ENCODE results near the gene SYNE3. TPM values are rescaled to one million over a fixed set of nuclear protein-coding genes. Genes with fewer than 3 reads are reported as not detected.

SYNE3 gene
- total and polyA plus RNA-seq, 10 of the 15 experiments (the other 5 are each of a cell fraction or from before 2014, with no cell fraction given), result 1.4 to 44.1 (median 13.4) TPM

- 74% methylated on average over 11 of the region's 11 CpGs for WGBS (ENCODE audit: insufficient coverage, insufficient replicate concordance, low lambda C conversion rate, missing lambda C conversion rate)
- intact Hi-C loops (cut with micrococcal nuclease; ENCODE audit: unreplicated experiment) (no loop called here), in situ Hi-C loops (cut with MboI) (loop anchor here (5.0 kb wide), 1 partner anchor 215 kb away; no protein-coding TSS in a partner anchor)
- TF ChIP-seq RAD21 (IDR thresholded peaks at IDR 0.05; ENCODE audit: insufficient read depth, low read depth, low read length), result no peak
- TF ChIP-seq NR2F1 (conservative IDR thresholded peaks at IDR 0.05), result no peak
- no peak for TF ChIP-seq BCL11A (IDR thresholded peaks at IDR 0.05; ENCODE audit: low read depth, low read length)
- TF ChIP-seq NFYB (IDR thresholded peaks at IDR 0.05; ENCODE audit: insufficient read depth, low read depth, low read length), result no peak
- TF ChIP-seq PKNOX1 (IDR thresholded peaks at IDR 0.05), result no peak
- TF ChIP-seq E2F4 (IDR thresholded peaks at IDR 0.05; ENCODE audit: low read depth, low read length), result no peak
- no peak for TF ChIP-seq MXI1 (IDR thresholded peaks at IDR 0.05; ENCODE audit: low read depth, low read length)
- no peak for TF ChIP-seq ZNF384 (IDR thresholded peaks at IDR 0.05; ENCODE audit: borderline replicate concordance, low read depth, low read length)
- no peak for TF ChIP-seq SUZ12 (IDR thresholded peaks at IDR 0.05; ENCODE audit: unreplicated experiment)
- no peak for TF ChIP-seq SPI1 (IDR thresholded peaks at IDR 0.05; ENCODE audit: borderline replicate concordance, insufficient read depth, low read depth, low read length)
- TF ChIP-seq BRCA1 (IDR thresholded peaks at IDR 0.05; ENCODE audit: low read depth, low read length), result no peak
- no peak for TF ChIP-seq YBX1 (IDR thresholded peaks at IDR 0.05)
- no peak for TF ChIP-seq PBX3 (IDR thresholded peaks at IDR 0.05; ENCODE audit: insufficient replicate concordance, low read depth, low read length)
- TF ChIP-seq POU2F2 (IDR thresholded peaks at IDR 0.05; ENCODE audit: borderline replicate concordance, low read depth, low read length), result no peak
- no peak for TF ChIP-seq DPF2 (IDR thresholded peaks at IDR 0.05)
- no peak for TF ChIP-seq JUNB (IDR thresholded peaks at IDR 0.05)
- no peak for TF ChIP-seq PAX5 (IDR thresholded peaks at IDR 0.05; ENCODE audit: borderline replicate concordance, low read depth, low read length)
- TF ChIP-seq BMI1 (IDR thresholded peaks at IDR 0.05; ENCODE audit: borderline replicate concordance), result no peak
- no peak for FAIRE-seq
- SMC1A ChIA-PET (ENCODE audit: uncharacterized antibody, unreplicated experiment), result interaction anchor here (0.7 to 1.7 kb wide), 6 partner anchors 9 to 218 kb away, joined by 3 to 5 read pairs (median 4); no protein-coding TSS in a partner anchor
- RAD21 ChIA-PET (ENCODE audit: unreplicated experiment), result interaction anchor here (1.0 to 1.5 kb wide), 6 partner anchors 9 to 217 kb away, joined by 3 read pairs; partner anchors contain the start of gene GLRX5
- CTCF ChIA-PET, result interaction anchor here (0.9 to 2.9 kb wide), 7 partner anchors 11 to 440 kb away, joined by 3 to 12 read pairs (median 4); no protein-coding TSS in a partner anchor
- no peak overlapping the region for H2AFZ ChIP-seq (ENCODE audit: control insufficient read depth, low read depth, low read length)
- H3K9ac ChIP-seq (ENCODE audit: control insufficient read depth, insufficient read depth, low read length), result no peak overlapping the region
- no peaks in the 10 kb centered on the region for H3K9me3 ChIP-seq (replicated peaks; ENCODE audit: control insufficient read depth, insufficient read depth, low read length)
- no peaks in the 10 kb centered on the region for H3K27me3 ChIP-seq (replicated peaks in 1 of 2; ENCODE audit: control insufficient read depth in 2 of 2, insufficient read depth in 2 of 2, low read length in 1 of 2)
- POLR2A ChIA-PET, result no interaction called here
- no peak overlapping the region for H3K27ac ChIP-seq (ENCODE audit: control insufficient read depth, insufficient read depth)
- DNase-seq (ENCODE audit: low read depth, low spot score), result no peak
- no peaks in the 10 kb centered on the region for H4K20me1 ChIP-seq (ENCODE audit: control insufficient read depth, insufficient read depth)
- H3K4me2 ChIP-seq (ENCODE audit: control insufficient read depth, insufficient read depth), result no peak overlapping the region
- no peaks in the 10 kb centered on the region for H3K79me2 ChIP-seq (ENCODE audit: control insufficient read depth, insufficient read depth, low read length)
- no peak for ATAC-seq
- no TSS peak for BruUV-seq (replicated peaks)
- H3K36me3 ChIP-seq (ENCODE audit: control insufficient read depth in 2 of 2, insufficient read depth in 2 of 2, low read length in 1 of 2), result no peaks in the 10 kb centered on the region
- H3K4me3 ChIP-seq, result no peak overlapping the region
- H3K4me1 ChIP-seq (ENCODE audit: control insufficient read depth, insufficient read depth, low read length), result peaks cover 6% of the 10 kb centered on the region; the same call in 1 of the 2 replicates
Measured at GRCh38 chr14:95557291-95557690, 40.8 kb upstream of the SYNE3 start.

All from GM12878 (cell line).